Measurements from ENCODE around the gene SLC16A9. TPM values are rescaled to one million over a fixed set of nuclear protein-coding genes. Genes with fewer than 3 reads are reported as not detected.

The SLC16A9 gene, protein sequence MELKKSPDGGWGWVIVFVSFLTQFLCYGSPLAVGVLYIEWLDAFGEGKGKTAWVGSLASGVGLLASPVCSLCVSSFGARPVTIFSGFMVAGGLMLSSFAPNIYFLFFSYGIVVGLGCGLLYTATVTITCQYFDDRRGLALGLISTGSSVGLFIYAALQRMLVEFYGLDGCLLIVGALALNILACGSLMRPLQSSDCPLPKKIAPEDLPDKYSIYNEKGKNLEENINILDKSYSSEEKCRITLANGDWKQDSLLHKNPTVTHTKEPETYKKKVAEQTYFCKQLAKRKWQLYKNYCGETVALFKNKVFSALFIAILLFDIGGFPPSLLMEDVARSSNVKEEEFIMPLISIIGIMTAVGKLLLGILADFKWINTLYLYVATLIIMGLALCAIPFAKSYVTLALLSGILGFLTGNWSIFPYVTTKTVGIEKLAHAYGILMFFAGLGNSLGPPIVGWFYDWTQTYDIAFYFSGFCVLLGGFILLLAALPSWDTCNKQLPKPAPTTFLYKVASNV
- total RNA-seq: 0.26 and 0.32 TPM in 2 replicates

DNA sequence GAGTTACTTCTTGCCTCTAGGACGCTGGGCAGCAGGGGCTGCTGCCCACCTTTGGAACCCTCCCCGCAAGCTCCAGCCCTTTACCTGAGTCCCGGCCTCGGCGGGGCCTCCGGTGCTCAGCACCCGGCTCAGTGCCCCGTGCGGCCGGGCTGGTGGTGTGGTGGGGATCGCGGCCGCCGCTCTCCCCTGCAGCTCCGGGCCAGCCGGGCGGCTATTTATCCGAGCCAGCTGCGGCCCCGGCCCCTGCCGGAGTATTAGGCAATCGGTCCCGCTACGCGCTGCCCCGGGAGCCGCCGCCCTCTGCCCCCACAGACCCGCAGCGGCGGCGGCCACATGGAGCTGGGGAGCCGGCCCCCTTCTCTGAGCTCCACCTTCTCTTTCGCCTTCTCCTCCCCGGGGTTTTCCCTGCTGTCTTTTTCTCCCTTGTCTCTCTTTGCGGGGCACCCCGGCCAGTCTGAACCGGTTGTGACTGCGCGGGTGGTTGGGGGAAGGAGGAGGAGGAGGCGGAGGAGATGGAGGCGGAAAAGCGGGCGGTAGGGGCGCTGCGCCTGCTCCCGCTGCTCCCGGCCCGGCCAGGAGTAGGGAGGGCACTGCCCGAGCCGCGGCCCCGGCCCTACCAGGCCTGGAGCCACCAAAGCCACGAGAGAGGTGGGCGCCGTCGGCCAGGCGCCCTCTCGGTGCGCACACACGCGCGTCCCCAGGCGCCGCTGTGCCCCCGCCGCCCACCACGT, at the start of gene SLC16A9:
Gene SLC16A9 (minus strand): TSS at position 456 of the 731 bp plus-strand sequence. CDS start 25,559 bp downstream, outside the sequence.

DNA sequence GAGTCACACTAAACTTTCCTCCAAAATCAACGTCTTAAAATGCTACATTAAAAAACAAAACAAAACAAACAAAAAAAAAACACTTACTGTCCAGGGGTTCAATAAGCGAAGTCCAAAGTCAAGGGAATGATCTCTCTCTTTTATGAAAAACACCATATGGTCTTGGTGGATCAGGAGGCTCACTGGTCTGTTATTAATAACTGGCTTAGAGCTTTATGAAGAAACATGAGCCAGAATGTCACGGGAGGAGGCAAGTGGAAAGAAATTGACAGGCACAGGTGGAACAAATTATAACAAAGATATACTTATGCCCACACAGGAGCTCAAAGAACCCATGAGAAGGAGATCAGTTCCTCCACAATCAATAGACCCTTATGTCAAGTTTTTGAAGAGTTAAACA, 43.6 kb upstream of the SLC16A9 start, which contains the start of gene MRLN:
Gene MRLN (minus strand): TSS at position 189 of the 400 bp plus-strand sequence.

Other genes with a start within 250 kb of the SLC16A9 start
- gene MRLN, start 43.6 kb upstream of the SLC16A9 start, total RNA-seq: not detected in 2 replicates
- gene CCDC6, start 196.7 kb upstream of the SLC16A9 start, total RNA-seq: 13.5 and 21.4 TPM in 2 replicates